Stomach (tissue), 9 donors: ENCODE results near the gene STRIP2. TPM values are rescaled to one million over a fixed set of nuclear protein-coding genes. Genes with fewer than 3 reads are reported as not detected.

Experiments used
- DNase-seq, 2 donors: peaks; one replicate each; pipeline versions ENCODE4 v3.0.0 to v3.0.0-alpha.2; 2013 to 2019
- H3K27ac ChIP-seq, 5 donors: fragments of 200-600 bp in 4 of 5; sonication (generic) in 4 of 5; one replicate each; pipeline ENCODE4 v1.5.1; 2013 to 2019; ENCODE audit warnings: mild to moderate bottlenecking in 1 of 5, moderate library complexity in 1 of 5
- H3K27me3 ChIP-seq, 3 donors: fragments of 200-600 bp; sonication (generic); one replicate each; pipeline ENCODE4 v1.5.1; 2017 to 2019; ENCODE audit warnings: mixed run types in 1 of 3
- H3K36me3 ChIP-seq, 4 donors: fragments of 200-600 bp; sonication (generic); 1 replicate in 3 of 4; 2 replicates in 1 of 4; pipeline ENCODE4 v1.5.1; 2016 to 2019
- H3K4me1 ChIP-seq, 4 donors: fragments of 200-600 bp; sonication (generic); one replicate each; pipeline ENCODE4 v1.5.1; 2016 to 2019
- H3K4me3 ChIP-seq, 4 donors: fragments of 200-600 bp; sonication (generic) in 3 of 4; one replicate each; pipeline ENCODE4 v1.5.1; 2016 to 2019; ENCODE audit warnings: mild to moderate bottlenecking in 1 of 4
- H3K9me3 ChIP-seq, 4 donors: fragments of 200-600 bp; sonication (generic); one replicate each; pipeline ENCODE4 v1.5.1; 2016 to 2019
- CTCF ChIP-seq, 7 experiments: fragments of 450-650 bp in 4 of 7; fragments of 200-600 bp in 3 of 7; sonication (generic) in 3 of 7; IDR thresholded peaks; one replicate each; pipeline ENCODE4 v1.5.1; 2016 to 2019; ENCODE audit warnings: antibody characterized with exemption in 7 of 7, control low read depth in 2 of 7, mild to moderate bottlenecking in 1 of 7
- EP300 ChIP-seq: sonication (generic); formaldehyde crosslinking; IDR thresholded peaks from one replicate; pipeline ENCODE4 v1.6.1; 2017; ENCODE audit warnings: antibody characterized with exemption
- POLR2A ChIP-seq, 4 donors: fragments of 450-650 bp; IDR thresholded peaks; one replicate each; pipeline ENCODE4 v1.6.1; 2016; ENCODE audit warnings: antibody characterized with exemption in 4 of 4, control low read depth in 2 of 4, mild to moderate bottlenecking in 1 of 4, moderate library complexity in 1 of 4
- POLR2AphosphoS5 ChIP-seq, 3 donors: sonication (generic); formaldehyde crosslinking; IDR thresholded peaks; one replicate each; pipeline ENCODE4 v1.6.1; 2016; ENCODE audit warnings: antibody characterized with exemption in 3 of 3
- WGBS, 5 donors: extraction: QIAGEN DNeasy Blood & Tissue Kit in 3 of 5; methylation state at CpG; one replicate each; pipeline versions ENCODE4 v1.1.5 to v1.1.7; 2013 to 2018; 5-methylcytosine and 5-hydroxymethylcytosine counted together
- intact Hi-C: fragments of 100-400 bp; cut with DNase I; formaldehyde crosslinking; loops from one replicate; pipeline ENCODE4 v1.15.1; 2023; ENCODE audit warnings: low total_unique reads
- polyA plus RNA-seq, 3 donors: library from polyadenylated mRNA; stranded (reverse); fragments of 200-250 nt; gene quantifications; one replicate each; pipeline ENCODE4 v1.2.3, GENCODE V29; 2013
- total RNA-seq, 5 donors: library from RNA; depleted of rRNA; stranded (reverse); fragments of >200 nt; gene quantifications; one replicate each; pipeline versions ENCODE4 v1.1.0 to v1.2.3, GENCODE V29; 2014 to 2016
- donor health status: healthy with polysubstance abuse.
- donor health status: Bipolar disorder and iron deficiency.
- donor health status: healthy.

STRIP2 gene
- total and polyA plus RNA-seq, 8 donors, result 0.56 to 2.0 (median 0.98) TPM; not detected in 3

DNA sequence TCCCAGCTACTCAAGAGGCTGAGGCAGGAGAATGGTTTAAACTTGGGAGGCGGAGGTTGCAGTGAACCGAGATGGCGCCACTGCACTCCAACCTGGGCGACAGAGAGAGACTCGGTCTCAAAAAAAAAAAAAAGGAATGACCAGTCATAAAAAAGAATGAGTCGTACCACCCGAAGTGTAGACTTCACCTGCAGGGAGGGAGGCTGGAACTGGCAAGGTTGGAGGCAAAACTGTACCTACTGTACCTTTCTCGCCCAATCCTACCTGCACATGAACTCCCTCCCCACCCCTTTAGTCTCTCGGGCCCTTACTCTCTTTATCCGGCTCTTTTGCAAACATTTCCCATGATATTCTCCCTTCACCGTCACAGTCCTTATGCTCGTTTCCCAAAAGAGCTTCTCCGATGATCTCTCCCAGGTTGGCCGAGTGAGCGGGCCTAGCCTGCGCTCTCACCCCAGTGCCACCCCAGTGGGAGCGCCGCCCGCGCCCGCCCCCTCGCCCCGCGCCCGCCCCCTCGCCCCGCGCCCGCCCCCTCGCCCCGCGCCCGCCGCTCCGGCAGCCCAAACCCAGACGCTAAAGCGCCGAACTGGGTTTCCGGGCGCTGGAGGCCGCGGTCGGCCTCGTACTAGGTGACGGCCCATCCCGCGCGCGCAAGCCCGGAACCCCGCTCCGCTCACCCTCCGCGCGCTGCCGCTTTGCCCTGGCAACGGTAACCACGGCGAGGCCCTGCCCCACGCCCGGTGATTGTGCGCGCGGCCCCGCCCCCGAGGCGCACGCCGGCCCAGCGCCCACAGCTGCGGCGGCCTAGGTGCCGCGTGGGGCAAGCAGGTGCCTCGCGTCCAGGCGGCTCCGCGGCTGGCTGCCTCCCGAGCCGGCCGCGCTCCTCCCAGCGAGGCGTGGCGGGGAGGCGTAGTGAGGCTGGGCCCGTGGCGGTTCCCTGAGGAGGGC, 67.8 kb downstream of the STRIP2 start, which contains the start of gene SMKR1:
Gene SMKR1 (plus strand): TSS at position 772 of the 948 bp plus-strand sequence. CDS start 294 bp downstream, outside the sequence.
- H3K9me3 ChIP-seq, result no peaks in the 10 kb centered on the region
- peak; percentile 88 to 94 for DNase-seq
- no peaks in the 10 kb centered on the region for H3K36me3 ChIP-seq
- peaks cover 0 to 17% (median 0%) of the 10 kb centered on the region in 3 donors for H3K27me3 ChIP-seq
- WGBS, 5 donors, result 5 to 16% (median 7%) methylated on average over 37 to 89 of the region's 89 CpGs
- intact Hi-C loops, result no loop called here
- peak within 1 kb of the TSS in 2 of 5 donors; percentile 2 to 55 for H3K27ac ChIP-seq
- H3K4me1 ChIP-seq, result peaks cover 13 to 18% (median 14%) of the 10 kb centered on the region in 4 donors
- TF ChIP-seq POLR2A (IDR thresholded peaks at IDR 0.05) (no peak), POLR2AphosphoS5 (IDR thresholded peaks at IDR 0.05) (no peak), CTCF (IDR thresholded peaks at IDR 0.05) (no peak), EP300 (no peak)
- H3K4me3 ChIP-seq, result peak within 1 kb of the TSS; percentile 57 to 72 (median 62)

- no peaks in the 10 kb centered on the region for H3K9me3 ChIP-seq
- WGBS, 5 donors, result 13 to 34% (median 14%) methylated on average over 23 to 57 of the region's 58 CpGs
- no peak for TF ChIP-seq EP300
- TF ChIP-seq POLR2AphosphoS5 (IDR thresholded peaks at IDR 0.05), result no peak
- H3K4me3 ChIP-seq, result peak overlapping the region; percentile 57 to 72 (median 62)
- intact Hi-C loops, result no loop called here
- peak overlapping the region in 2 of 5 donors; percentile 2 to 22 for H3K27ac ChIP-seq
- H3K27me3 ChIP-seq, result peaks cover 0 to 17% (median 0%) of the 10 kb centered on the region in 3 donors
- peaks cover 13 to 18% (median 14%) of the 10 kb centered on the region in 4 donors for H3K4me1 ChIP-seq
- no peaks in the 10 kb centered on the region for H3K36me3 ChIP-seq
- peak in 1 of 2 donors; percentile 25 for DNase-seq
Observed at GRCh38 chr7:129502708-129503685, 68.8 kb downstream of the STRIP2 start.

DNA sequence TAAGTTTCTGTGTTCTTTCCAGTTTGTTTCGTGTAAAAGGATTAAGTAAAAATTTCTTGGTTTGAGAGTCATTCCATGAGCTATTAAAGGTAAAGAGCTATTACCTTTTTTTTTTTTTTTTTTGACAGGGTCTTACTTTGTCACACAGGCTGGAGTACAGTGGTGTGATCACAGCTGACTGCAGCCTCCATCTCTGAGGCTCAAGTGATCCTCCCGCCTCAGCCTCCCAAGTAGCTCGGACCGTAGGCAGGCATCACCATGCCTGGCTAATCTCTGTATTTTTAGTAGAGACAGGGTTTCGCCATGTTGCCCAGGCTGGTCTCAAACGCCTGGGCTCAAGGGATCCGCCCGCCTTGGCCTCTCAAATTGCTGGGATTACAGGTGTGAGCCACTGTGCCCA, 69.5 kb downstream of the STRIP2 start:
- TF ChIP-seq POLR2AphosphoS5 (IDR thresholded peaks at IDR 0.05) (no peak), EP300 (no peak), CTCF (IDR thresholded peaks at IDR 0.05) (no peak), POLR2A (IDR thresholded peaks at IDR 0.05) (no peak)
- Histone ChIP-seq H3K4me1 (peaks cover 13 to 18% (median 14%) of the 10 kb centered on the region in 4 donors), H3K9me3 (no peaks in the 10 kb centered on the region), H3K4me3 (no peak overlapping the region), H3K27ac (no peak overlapping the region), H3K27me3 (peaks cover 0 to 17% (median 0%) of the 10 kb centered on the region in 3 donors), H3K36me3 (no peaks in the 10 kb centered on the region)
- DNase-seq, result peak in 1 of 2 donors; percentile 17
- intact Hi-C loops, result no loop called here
- WGBS, 5 donors, result 91 to 98% (median 95%) methylated on average over 6 to 8 of the region's 8 CpGs

GRCh38 chr7:129512192-129512591, 78.0 kb downstream of the STRIP2 start:
- H3K36me3 ChIP-seq, result no peaks in the 10 kb centered on the region
- intact Hi-C loops, result no loop called here
- TF ChIP-seq EP300 (no peak), CTCF (IDR thresholded peaks at IDR 0.05) (no peak), POLR2AphosphoS5 (IDR thresholded peaks at IDR 0.05) (no peak), POLR2A (IDR thresholded peaks at IDR 0.05) (no peak)
- 68 to 77% (median 74%) methylated on average over 8 of the region's 8 CpGs for WGBS, 5 donors
- H3K27me3 ChIP-seq, result peaks cover 0 to 3% (median 0%) of the 10 kb centered on the region in 3 donors
- no peak overlapping the region for H3K27ac ChIP-seq
- H3K9me3 ChIP-seq, result no peaks in the 10 kb centered on the region
- H3K4me3 ChIP-seq, result no peak overlapping the region
- no peak for DNase-seq
- no peaks in the 10 kb centered on the region for H3K4me1 ChIP-seq
